HG03571 (cell line): Measurements from ENCODE around the gene C9.
"Not testable (repeated sequence)": the region's sequence is repeated elsewhere in the genome, so short reads cannot be mapped to it uniquely, and the experiment has no call there.

Source experiments
- ATAC-seq: cut with Tn5 transposase; IDR thresholded peaks from one replicate; pipeline ENCODE4 v1.9.1; 2021; ENCODE audit not compliant: unreplicated experiment

The C9 gene

DNA sequence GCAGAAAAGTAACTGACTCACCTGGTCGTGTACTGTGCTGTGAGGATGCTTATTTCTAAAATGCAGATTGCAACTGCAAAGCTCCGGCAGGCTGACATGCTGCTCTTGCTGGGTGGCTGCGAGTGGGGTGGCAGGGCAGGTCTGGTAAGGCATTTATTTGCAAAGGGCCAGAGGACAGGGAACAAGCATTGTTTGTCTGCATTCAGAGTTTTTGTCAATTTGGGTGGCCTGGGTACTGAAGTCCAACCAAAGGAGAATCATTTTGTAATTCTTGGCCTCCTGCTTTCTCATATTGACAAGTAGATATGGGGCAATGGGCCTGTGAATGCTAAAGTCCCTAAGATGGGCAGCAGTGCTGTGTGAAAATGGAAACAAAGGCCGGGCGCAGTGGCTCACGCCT is at the start of gene C9:
TSS of gene C9 (minus strand) at position 129 of the 400 bp plus-strand sequence. CDS start at position 98, 31 bp downstream.
- ATAC-seq: no peak

DNA sequence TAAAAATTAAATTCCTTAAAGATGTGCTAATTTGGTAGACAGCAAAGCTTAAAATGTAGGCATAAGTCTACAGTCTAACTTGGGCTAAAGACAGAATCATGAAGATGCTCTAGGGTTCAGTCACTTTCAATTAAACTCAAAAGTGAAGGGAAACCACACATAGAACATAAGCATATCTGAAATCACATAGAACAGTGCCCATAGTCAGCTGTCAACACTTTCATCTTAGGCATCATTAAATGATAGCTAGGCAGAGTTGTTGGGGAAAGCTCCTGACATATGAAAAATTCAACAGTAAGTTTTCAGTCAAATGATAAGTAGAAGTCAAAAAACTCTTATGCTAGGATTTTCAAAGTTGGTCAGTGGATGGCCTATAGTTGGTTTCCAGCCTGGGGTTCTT is 49.5 kb upstream of the C9 start:
- no peak for ATAC-seq

DNA sequence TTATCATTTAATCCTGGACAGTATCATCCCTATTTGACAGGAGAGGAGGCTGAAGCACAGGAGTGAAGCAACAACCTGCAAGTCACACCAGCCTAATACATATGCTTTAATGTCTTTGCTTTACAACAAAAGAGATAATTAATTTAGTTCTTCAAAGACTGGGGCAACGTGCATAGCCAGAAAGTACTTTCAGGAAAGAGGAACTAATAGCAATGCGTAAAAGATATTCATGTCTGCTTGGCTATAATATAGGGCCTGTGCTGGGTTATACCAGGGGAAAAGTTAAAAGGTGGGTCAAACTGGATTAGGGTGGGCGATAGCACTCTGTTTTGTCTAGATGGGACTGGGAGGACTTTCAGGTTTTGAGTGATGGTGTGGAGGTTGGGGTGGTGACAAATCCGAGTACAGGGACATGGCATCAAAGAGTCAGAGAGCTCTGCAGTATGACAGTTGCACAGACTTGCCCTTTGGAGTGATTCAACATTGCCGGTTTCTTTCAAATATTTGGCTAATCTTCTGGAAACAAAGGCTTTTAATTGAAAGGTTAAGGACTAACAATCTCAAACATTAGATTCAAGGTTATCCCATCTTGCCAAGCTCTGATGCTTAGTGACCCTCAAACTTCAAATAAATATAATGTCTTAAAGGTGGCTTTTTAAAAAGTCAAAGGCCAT is 48.6 kb upstream of the C9 start:
- no peak for ATAC-seq

DNA sequence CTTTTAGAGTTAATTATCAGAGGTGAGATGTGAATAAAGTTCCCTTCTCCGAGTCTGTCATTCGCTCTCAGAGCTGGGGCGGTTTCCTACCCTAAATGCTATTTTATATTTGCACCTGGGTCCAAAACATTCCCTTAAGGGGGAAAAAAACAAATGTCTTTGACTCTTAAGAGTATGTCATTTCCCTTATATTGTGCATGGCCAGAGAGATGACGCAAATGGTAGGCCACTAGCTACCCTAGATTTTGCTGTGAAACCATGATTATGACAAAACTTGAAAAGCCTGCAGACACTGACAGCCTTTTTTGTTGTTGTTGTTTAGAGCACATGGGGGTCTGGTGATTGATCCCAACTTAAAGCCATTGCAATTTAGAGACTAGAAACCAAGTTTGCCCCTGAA is 47.7 kb upstream of the C9 start:
- no peak for ATAC-seq

DNA sequence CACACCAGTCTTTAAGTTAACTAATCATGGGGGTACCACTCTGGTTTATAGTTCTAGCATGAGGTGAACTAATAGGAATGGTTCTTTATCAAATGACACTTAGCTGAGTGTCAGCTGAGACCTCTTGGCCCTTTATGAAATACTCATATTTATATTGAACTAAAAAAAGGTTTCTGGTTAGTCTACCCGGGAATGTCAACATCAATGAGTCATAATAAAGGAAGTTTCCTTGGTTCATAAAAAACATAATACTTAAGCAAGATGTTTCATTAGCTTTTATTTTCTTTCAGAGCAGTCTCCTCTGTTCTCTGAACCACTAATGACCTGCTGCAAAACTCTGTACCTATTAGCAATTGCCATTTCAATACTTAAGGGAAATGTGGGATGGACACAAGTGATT is 46.8 kb upstream of the C9 start:
- no peak for ATAC-seq

DNA sequence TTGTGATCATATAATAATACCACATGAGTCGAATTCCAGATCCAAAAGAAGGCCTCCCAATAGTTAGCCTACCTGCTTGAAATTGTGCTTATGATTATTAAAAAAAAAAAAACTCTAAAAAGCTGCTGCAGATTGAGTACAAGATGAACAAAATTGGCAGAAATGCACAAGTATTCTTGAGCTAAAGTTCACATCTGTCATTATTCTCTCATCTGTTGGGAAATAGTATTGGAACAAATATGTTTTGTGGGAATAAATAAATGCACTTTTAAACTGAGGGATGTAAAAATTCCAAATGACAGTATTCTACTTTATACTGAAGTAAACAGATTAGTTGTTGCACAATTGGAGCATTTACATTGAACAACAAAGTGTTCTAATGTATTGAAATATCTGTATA is 44.7 kb upstream of the C9 start:
- no peak for ATAC-seq

DNA sequence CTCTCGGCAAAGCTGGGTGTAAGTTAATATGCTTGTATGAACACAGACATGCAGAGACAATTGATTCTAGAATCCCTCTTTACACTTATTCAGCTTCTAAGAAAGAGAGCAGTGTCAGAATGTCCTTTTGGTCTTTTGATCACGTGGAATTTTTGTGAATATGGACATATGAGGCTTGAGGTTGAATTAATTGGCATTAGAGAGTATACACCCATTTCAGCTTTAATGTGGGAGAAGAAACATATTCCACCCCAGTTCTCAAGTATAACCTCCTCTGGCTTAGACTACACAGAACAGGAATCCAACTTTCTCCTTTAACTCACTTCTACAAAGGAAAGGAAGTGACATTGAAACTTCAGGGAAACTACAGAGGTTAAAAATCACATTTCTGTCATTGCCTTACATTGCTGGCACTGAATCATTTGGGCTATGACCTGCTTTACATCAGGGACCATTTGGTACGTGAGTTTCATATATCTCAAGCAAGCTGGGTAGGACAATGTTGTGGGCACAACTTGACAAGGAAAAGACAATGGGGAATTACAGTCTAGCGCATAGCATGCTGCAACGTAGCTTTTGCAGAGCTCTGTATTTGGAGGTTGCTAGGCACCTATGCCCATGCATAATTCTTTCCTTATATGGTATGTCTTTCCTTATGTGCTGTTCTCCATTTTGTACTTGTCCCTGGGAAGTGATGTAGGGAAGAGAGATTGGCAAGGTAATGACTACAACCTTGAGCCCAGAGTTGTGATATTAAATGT is 41.0 kb upstream of the C9 start:
- no peak for ATAC-seq

DNA sequence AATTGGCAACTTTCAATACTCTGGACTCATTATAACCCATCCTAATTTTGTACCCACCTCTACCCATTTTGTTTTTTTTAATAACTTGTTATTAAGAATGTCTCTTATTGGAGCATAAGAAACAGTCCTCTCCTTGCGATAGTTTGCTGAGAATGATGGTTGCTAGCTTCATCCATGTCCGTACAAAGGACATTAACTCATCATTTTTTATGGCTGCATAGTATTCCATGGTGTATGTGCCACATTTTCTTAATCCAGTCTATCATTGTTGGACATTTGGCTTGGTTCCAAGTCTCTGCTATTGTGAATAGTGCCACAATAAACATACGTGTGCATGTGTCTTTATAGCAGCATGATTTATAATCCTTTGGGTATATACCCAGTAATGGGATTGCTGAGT is 39.5 kb upstream of the C9 start:
- ATAC-seq: not testable (repeated sequence)

DNA sequence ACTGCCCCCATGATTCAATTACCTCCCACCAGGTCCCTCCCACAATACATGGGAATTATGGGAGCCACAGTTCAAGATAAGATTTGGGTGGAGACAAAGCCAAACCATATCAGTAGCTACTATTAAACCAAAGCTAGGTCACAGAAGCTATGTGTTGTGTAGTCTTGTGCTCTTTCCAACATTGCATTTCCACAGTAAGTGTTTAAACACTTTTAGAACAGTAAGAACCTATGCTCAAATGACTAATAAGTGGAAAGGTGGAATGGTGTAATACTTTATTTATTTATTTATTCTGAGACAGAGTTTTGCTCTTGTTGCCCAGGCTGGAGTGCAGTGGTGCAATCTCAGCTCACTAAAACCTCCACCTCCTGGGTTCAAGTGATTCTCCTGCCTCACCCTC is 37.8 kb upstream of the C9 start:
- ATAC-seq: not testable (repeated sequence)

DNA sequence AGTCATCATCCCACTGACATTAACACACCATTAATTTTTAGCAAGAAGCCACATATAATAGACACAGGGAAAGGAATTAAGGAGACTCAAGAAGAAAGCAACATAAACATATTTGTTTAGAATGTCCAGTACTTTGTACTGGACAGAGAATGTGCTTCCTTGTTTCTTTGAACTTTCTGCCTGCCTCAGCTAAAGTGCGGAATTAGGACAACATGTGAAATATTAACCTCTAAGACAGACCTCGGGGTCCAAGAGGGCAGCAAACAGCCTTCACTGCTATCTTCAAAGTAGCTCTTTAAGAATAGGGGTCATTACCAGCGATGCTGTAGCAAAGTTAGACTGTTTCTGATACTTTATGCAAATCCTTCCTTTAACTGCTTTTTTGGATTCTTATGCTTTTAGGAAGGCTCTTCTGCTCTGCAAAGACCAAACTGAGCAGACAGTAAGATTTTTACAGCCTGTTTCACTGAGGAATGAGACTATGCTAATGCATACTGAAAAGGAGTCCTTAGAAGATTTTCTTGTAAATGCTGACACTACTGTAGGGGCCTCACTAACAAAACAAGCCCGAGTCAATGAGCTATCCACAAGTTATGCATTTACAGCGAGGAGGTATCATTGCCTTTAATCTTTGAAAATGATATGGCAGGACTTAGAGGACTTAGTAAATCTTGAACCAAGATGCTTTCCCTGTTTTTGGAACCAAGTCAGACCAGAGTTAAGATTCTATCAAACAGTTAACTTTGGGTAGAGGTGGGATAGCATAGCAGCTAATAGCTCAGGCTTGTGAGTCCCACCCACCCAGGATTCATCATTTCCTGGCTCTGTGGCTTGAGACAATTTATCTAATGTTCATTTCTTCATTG is 36.7 kb upstream of the C9 start:
- no peak for ATAC-seq

DNA sequence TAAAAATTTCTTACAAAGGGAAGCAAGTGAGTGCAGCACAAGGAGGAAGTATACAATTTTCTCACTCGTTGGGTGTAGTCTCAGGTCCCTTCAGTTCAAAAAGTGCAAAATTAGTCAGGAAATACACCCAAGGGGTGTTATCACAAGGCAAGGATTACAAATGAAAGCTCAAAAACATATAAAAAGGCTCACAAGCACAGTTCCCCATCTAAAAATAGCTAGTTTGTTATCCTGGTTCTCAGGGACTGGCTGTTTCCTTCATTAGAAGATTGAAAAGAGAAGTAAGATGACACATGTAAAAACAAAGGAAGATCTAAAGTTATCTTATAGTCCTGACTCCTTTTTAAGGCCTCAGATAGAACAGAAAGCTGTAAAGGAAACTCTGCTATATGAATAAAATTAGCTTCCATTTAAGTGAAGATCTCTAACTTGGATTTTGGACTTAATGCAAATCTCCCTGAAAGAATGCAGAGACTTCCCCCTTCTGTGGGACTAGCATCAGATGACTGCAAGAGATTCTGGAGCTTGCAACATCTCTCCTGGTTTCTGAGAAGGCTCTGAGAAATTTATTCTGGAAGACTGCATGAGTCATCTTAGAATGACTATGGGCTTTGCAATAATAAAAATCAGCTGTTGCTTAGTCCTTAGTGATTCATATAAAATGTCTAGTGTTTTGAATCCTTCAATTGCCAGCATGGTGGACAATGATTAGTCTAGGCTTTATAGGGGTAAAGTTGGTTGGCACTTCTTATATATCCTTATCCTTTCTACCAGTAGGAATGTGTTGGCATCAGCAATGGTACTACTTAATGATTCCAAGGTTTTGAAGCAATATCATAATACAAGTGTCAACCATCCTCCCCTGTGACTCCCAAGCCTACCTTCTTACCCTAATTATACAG is 35.1 kb upstream of the C9 start:
- ATAC-seq: no peak

DNA sequence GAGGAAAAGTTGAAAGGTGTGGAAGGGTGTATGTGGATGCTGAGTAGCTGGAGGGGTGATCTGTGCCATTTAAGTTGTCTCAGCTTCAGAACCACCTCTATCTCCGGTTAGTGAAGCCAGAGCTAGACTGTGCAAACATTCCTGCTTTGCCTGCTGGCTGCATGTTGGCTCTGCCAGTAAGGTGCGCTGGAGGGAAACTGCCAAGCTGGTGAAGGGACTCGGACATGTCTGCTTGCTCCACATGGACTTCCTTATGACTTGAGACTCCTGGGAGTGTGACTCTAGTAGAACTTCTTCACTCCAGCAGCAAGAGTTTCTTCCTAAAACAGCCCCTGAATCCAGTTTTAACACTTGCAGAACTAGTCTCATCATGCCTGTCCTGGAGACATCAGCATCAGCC is 32.5 kb upstream of the C9 start:
- ATAC-seq: no peak

DNA sequence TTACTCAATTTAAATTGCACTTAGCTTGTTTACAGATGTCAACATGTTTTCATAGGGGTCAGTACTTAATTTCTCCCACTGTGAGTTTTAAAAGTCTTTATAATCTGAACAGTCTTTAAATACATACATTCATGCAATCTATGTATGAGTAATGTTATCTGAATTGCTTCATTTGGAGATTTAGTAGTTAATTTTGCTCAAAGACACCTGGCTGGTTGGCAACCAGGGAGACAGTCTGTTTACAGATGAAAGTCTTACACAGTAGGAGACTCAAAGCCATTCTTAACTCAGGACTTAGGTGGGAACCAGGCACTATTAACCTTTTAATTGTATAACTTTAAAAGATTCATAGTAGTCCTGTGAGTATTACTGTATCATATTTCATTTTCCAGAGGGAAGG is 31.2 kb upstream of the C9 start:
- ATAC-seq: no peak

DNA sequence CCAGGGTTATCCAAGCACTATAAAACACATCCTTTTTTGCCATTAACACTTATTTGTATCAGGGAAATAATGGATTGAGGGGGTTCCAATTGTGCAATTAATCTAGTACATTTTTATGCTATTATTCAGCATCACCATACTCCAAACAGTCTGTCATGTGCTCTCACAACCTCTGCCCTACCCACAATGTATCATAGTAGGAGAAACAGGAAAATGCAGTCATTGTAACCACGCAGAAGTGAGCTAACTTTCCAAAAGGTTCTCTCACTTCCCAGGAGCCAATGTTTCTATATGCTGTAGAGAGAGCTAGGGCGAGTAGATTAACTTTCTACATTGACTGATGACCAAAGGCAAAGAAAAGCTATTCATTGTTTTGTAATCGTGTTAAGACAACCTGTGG is 30.7 kb upstream of the C9 start:
- no peak for ATAC-seq

DNA sequence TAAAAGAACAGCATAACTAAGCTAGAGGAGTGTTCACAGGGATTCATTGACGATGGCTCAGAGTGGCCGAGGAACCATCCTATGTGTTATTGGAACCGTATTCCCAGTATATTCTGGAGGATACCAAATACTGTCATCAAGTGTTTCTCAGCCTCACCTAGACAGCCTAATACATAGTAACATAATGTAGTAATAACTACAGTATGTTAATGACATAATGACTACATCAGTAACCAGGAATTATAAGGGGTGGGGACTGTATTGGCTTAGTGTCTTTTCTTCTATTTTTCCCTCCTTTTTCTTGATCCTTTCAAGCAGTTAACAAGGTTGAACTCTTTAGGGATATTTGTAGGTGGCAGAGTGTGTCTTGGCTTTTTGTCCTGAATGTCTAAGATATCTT is 26.6 kb upstream of the C9 start:
- no peak for ATAC-seq

DNA sequence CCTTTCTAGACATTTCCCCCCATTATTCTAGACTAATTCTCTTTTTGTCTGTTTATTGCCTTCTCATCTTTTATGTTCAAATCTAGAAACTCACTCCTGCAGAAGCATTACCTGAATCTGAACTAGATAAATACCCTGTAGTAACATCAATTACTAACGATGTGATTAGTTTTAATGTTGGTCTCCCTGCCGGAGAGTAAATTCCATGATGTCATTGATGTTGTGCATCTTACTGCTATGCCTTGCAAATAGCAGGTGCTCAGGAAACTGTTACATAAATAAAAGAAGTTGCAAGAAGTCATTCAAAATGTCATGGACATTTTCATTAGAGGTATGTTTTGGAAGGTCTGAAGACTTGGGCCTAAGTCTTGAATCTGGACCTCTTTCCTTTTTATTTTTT is 23.0 kb upstream of the C9 start:
- ATAC-seq: no peak

DNA sequence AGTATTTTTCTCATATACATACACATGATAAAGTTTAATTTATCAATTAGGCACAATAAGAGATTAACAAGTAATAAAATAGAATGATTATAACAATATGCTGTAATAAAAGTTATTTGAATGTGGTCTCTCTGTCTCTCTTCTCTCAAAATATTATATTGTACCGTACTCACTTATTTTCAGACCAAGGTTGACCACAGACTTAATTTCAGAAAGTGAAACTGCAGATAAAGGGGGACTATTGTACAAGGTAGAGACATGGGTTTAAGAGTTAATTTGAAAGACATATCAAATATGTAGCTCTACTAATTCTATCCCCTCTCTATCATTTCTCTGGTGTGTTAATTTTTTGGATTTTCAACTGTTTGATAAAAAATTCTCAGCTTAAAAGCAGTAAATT is 20.0 kb upstream of the C9 start:
- no peak for ATAC-seq

DNA sequence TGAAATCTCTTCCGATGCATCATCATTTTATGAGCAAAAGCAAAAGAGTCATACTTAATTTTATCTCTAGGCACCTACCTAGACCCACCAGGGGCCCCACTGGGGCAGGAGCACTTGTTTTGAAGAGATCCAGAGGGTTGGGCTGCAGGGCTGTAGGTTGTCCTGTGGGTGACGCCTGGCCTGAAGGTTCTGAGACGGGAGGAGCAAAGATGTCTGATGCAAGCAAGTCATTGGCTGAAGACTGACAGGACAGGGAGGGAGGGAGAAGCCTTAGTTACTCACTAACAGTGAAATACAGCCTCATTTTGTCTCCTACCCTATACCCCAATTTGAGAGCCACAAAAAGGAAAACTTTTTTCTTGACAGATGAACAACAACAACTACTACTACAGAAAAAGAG is 17.1 kb upstream of the C9 start:
- no peak for ATAC-seq

DNA sequence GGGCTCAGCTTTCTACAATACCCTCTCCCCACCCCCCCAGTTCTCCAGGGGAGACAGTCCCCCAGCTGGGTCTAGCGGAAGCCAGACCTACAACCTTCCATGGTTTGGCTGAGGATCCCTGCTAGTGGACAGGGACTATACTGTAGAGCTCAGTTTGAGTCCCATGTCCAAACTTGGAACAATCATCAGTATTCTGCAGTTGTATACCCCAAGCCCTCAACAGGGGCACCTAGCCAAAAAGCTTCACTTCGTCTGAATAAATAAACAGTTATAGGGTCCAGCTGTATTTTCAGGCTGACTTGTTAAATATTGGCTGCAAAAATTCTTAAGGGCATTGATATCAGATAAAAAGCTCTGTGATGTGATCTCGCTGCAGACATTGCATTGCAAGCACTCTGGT is 15.4 kb upstream of the C9 start:
- ATAC-seq: no peak

DNA sequence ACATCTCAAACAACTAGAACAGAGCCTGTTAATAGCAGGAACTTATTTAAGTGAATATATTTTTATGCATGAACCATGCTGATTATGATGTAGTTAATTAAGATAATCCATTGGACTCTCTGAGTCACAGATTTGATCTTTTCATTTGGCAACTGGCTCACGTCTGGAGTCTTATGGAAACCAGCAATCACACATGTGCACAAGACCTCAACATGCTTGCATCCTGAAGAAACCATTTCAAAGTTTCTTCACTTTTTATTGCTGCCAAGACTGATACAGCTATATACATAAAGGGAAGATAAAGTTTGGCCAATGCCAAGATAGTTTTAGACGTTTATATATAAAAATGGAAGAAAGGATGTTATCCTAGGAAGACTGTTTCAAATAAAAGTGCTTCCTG is 13.3 kb upstream of the C9 start:
- ATAC-seq: no peak

DNA sequence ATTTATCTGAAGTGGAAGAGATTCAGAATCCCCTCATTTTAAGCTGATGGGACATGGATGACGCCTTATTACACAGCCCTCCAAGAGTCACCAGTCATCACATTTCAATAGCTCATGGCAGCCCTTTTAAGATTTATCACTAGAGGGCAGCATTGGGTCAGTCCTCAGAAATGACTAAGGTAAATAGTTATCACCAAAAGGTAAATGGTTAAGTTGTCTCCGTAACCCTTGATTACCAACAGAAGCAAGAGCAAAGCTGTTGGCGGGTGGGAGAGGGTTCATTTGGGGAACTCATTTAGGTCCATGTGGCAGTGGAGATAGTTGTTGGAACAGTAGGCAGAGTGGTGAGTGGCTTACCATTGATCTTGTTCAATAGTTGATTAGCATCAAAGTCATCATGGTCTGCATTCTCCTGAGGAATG is 12.0 kb upstream of the C9 start:
- ATAC-seq: peak; percentile 64
